Daoy (cell line): Measurements from ENCODE around the gene EVA1A. TPM values are rescaled to one million over a fixed set of nuclear protein-coding genes. Genes with fewer than 3 reads are reported as not detected.
A peak's percentile ranks its signal among the peaks of the same experiment; 100 is the strongest.

Source experiments
- DNase-seq: peaks from one replicate; pipeline ENCODE4 v3.0.0-alpha.2; 2015; ENCODE audit warnings: low read depth
- total RNA-seq: library from RNA; depleted of rRNA; stranded (reverse); fragments of >200 nt; shearing (Covaris generic); gene quantifications from 2 replicates; pipeline ENCODE4 v1.2.3, GENCODE V29; 2014

EVA1A gene
- total RNA-seq, 1 experiment from 2014 or later = 98.7 TPM

DNA sequence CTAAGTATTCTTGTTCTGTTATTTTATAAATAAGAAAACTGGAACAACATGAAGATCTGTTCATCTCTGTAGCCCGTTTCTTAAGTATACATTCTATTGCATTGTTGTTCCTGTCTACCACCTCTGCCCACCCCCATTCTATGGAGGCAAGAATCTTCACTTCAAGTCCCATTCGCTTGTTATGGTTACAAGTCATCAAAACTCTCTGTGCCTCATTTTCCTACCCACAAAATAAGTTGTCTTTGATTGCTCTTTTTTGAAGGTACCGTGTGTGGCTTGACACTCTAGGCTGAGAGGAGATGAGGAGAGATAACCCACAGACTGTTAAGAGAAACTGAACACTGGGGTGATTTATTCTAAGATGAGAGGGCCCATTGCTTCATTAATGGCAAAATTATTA, 2.9 kb upstream of the EVA1A start:
- DNase-seq = no peak

DNA sequence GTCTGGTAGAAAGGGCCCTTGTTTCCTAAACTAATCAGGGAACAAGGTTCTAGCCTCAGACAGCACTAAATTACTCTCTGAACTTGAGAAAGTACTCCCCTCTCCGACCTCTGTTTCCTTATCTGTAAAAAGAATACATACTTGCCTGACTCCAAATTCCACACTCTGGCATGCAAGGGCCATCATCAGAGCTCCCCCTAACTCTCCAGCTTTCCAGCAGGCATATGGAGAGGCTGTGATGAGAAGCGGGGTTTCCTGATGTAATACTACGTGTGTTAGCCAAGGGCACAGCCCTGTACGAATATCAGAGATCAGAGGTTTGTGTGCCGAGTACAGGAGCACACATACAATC, 1.8 kb upstream of the EVA1A start:
- DNase-seq = no peak

DNA sequence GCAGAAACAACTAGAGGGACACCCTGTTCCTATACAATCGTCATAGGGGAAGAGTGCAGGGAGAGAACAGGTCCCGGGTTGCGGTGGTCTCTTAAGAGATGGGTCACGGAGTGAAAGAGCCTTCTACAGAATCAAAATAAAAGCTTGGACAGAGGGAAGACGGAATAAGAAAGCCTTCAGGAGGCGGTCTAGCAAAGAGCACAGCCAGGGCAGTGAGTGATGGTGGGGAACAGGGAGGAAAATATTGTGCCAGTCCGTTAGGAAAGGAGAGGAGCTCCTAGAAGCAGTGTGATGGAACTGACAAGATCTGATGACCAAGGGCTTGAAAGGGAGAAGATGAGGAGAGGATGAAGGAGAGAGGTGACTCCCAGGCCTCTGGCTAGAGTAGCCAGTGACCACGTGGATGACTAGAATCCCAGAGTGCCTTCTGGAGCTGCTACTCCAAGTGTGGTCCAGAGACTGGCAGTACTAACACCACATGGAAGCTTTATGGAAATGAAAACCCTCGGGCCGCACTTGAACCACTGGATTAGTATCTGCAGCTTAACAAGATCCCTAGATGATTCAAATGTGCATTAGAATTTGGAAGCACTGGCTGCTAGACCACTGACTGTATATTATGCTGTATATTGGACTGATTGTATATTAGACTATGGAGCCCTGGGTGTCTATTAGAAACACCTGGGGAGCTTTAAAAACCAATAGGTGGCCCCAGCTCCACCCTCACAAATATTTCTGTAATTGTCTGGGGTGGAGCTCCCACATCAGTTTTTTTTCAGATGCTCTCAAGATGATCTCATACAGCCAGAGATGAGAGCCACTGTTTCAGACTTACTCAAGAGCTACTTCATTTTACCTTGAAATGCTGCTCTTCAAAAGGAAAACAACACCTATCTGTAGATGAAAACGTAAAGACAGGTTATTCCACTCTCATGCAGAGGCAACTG, 1.1 kb upstream of the EVA1A start:
- DNase-seq = peak; percentile 54

DNA sequence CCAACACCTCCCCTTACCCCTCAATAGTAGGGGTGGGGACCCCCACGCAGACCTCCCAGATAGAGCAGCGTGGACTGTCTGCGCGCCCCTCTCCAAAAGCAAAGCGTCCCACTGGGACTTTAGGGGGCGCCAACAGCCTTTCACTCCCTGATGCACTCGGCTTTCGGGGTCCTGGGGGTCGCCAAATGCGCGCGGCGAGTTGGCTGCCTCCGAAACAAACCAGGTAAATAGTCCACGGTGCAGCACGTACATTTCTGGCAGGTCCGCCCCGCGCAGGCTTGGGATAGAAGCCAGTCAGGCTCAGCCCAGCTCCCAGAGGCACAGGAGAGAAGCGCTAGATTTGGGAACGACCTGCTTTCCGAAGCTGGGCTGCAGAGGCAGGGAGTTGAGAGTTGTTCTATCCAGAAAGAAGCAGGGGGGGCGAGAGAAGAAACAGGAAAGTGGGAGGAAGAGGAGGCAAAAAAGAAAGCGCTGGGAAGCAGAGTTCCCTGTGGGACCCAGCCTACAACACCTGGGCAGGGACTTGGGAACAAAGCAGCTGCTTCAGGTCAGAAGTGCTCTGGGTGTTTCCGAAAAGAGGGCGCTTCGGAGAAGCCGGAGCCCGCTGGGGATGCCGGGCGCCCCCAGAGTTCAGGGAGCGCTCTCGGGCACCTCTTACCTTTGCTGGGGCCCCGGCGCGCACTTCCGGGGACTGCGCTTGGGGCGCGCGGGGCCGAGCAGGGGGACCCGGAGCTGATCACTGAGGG, 544 bp downstream of the EVA1A start:
- peak; percentile 53 for DNase-seq

DNA sequence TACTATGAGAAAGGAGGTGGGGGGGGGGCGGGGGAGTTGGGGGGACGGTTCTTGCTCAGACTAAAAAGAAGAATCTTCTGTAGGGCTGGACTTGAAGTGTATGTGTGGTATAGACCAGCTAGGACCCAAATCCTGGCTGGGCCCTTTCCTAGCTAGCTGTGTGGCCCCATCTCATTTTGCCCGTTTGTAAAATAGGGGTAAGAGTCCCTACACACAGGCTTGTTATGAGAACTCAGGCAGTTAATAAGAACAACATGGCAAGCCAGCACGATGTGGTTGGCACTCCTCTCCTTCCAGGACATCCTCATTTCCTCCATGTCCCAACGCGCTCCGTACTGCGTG, 1.1 kb downstream of the EVA1A start:
- DNase-seq = no peak

DNA sequence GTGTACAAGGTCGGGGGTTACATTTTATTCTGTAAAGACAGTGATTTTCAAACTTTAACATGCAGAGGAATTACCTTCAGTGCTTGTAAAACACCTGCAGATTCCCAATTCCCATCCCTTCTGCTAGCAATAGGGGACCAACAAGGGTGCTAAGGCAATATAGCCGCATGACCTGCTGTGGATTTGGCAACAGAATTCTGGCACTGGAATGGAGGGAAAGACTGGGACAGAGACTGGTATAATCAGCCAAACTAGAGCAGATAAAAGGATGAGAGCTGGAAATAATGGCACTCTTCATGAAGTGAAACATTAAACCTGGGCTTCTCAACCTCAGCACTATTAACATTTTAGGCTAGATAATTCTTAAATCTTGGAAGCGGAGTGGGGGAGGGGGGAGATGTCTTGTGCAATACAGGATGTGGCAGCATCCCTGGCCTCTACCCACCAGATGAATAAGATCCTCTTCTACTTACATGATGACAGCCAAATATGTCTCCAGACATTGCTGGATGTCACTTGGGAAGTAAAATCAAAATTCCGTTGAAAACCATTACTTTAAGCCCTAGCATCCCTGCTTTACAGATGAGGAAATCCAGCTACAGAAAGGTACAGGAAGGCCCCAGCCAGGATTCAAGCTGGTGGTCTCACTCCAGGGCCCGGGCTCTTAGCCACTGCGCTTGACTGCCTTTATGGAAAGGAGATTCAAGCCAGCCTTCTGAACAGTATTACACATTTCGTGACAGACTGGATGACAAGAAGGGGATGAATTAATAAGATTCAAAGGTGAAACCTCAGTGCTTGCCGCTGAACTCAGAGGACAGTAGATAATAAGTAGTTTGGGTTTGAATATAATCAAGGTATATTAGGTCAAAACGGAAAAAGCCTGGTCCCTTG, 1.7 kb downstream of the EVA1A start:
- DNase-seq = no peak

DNA sequence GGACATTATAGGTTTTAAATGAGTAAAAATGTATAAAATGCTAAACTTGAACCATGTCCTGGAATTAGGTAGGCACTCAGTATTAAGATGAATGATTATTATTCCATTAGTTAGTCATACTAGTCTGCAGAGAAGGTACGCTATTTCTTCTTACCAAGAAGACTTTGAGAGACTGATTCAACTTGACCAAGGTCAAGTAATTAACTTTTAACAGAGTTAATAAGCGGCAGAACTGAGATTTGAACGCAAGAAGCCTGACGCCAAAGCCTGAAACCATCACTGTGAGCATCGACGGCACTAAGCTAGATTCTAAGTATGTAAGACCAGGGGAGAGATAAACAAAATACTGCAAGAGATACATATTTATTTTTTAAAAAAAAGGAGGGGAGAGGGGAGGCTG, 2.6 kb downstream of the EVA1A start:
- no peak for DNase-seq

DNA sequence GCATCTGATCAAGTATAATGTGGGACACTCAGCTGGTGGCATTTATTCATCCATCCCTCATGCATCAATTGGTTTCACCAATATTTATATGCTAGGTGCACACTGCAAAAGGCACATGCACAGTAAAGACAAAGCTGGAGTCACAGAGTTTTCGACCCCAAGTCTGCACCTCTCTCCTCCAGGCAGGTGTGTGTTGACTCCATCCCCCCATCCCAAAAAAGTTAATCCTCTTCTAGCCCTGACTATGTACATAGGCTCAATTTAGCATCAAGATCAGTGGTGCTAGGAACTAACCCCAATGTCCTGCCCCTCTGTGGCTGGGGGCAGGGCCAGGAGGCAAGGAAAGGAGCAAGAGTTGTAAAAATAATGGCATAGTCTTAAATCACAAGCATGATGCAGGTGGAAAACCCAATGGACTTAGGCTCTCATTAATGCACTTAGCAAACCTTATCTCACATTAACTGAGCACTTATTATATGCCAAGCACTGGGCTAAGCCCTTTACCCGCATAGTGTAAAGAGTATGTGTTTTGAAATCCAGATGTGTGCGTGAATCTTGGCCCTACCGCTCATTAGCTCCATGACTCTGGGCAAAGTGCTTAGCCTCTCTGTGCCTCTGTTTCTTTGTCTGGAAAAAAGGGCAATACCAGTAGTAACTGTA, 3.1 kb downstream of the EVA1A start:
- DNase-seq = no peak

DNA sequence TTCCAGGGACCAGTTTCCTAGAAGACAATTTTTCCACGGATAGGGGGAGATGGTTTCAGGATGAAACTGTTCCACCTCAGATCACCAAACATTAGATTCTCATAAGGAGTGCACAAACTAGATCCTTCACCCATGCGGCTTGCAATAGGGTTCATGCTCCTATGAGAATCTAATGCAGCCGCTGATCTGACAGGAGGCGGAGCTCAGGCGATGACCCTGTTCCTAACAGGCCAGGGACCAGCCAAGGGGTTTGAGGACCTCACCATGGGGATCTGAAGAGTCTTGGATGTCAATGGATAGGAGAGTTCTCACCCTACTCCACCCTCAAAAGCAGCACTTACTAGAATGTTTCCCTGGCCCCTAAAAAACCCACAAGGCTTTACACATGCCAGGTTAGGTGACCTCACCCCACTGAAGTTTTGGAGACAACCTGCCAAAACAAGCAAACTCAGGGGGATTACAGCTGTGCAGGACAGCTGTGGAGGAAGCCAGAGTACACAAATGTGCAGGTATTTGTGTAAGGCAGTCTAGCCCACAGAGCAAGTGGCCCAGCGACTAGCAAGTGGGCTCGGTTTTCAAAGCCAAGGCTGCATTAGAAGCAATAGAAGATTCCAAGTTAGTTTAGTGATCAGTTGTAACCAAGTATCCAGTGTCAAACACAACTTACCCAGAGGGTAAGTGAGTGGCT, 3.9 kb downstream of the EVA1A start:
- peak; percentile 61 for DNase-seq

DNA sequence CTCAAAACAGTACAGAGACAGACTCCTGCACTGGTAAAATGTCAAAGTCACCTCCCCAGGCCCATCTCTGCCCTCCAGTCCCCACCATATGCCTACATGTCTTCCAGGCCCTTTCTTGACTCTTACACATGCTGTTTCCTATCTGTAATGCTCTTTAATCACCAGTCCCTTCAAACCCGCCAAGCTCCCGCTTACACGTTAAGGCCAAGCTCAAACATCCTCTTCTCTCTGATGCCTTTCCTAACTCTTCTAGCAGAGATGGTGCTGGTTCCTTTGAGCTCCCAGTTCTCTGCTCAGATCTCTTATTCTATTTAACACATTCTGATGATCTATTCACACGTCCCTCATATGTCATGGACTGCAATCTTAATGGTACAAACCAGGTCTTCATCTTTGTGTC, 5.0 kb downstream of the EVA1A start:
- DNase-seq = no peak

DNA sequence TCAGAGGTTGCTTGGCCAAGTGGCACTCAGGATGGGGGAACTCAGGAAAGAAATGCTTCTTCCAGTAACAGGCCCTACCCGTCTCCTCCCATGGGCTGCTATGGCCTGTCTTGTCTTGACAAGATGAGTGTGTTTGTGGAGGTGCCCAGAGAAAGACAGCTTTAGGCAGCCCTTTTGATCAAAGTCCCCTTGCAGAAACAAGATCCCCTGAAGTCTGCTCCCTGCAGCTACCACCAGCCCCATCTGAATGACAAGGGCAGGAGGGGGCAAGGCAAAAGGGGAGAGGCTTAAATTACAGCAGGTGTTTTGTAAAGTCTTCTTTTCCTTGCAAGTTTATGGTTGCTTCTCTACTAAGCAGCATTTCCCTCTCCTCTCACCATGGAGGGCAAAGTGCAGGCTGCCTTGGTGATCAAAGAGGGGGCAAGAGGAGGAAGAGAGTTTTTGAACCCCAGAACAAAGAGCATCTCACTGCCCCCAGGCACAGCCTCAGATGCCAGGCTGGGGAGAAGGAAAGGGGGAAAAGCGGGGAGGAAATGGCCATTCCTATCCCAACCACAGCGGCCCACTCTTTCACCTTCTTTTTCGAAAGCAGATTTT, 6.7 kb downstream of the EVA1A start:
- DNase-seq = no peak

DNA sequence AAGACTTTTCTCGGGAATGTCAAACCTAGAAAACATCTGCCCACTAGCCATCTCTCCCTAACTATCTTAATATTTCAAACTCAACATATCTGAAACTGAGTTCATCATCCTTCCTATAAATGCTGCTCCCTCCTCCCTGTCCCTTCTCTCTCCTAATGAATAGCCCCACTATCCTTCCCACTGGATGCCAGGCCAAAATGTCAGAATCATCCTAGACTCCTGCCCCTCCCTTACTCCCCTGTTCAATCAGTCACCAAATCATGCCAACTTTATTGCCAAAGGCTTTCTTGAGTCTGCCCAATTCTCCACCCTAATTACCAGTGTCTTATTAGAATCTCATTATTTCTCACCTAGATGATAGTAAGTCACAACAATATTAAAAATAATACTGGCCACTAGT, 8.5 kb downstream of the EVA1A start:
- no peak for DNase-seq

DNA sequence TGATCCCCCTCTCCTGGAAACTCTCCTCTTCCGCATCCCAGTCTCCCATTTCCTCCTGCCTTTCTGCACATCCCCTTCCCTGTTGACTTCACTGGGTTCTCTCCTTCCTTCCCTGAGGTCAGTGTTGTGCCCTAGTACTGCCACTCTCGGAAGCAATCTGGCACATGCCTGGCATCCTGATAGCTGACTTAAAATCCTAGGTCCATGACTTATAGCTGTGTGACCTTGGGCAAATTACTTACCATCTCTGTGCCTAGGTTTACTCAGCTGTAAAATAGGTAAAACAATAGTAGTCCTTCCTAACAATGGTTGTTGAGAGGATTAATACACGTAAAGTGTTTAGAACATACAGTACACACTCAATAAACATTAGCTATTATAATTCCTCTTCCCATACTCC, 9.3 kb downstream of the EVA1A start:
- no peak for DNase-seq

DNA sequence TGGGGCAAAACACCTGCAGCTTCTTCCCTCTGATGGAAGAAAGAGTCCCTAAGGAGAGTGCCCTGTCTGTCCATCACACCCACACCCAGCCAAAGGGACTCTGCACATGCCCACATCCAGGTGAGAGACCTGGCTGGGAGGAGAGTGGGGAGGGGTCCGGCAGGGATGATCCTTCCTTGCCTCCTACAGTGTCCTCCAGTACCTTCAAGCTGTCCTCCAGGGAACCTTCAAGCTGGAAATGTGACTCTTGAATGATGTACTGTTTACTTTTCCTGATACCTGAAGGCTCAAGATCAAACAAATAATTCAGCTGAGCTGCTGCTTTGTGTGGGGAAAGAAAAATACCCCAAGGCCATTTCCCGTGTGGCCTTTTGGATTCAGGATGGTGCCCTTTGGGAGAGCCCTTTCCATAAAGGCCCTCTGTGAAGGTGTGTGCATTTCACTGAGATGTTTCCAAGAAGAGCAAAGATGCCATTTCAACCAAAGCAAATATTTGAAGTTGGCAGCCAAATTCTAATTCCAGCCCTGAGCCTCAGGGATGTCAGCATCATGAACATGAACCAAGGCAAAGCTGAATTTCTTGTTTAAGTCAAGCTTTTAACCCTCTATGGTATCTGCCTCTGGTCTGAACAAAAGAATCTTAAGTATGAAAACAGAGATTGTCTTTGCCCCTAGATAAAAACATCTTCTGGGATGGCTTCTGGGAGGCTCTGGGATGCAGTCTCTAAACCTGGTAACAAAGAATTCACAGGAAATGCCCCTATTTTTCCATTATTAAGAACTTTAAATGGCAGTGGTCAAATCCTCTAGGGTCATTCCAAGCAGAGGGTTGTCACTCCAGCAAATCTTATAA, 11.1 kb downstream of the EVA1A start:
- no peak for DNase-seq

DNA sequence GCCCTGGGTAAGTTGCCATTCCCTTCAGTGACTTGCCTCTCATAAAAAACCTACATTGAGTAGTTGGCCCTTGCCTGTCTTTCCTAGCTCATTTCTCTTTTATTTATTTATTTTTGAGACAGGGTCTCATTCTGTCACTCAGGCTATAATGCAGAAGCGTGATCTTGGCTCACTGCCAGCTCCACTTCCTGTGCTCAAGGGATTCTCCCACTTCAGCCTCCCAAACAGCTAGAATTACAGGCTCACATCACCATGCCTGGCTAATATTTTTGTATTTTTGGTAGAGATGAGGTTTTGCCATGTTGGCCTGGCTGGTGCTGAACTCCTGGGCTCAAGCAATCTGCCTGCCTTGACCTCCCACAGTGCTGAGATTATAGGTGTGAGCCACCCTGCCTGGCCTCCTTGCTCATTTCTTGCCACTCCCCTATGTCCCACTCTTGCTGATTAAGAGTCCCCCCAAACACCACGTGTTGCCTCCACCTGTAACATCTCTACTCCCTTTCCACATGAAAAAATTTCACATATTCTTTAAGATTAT, 12.6 kb downstream of the EVA1A start:
- peak; percentile 60 for DNase-seq

DNA sequence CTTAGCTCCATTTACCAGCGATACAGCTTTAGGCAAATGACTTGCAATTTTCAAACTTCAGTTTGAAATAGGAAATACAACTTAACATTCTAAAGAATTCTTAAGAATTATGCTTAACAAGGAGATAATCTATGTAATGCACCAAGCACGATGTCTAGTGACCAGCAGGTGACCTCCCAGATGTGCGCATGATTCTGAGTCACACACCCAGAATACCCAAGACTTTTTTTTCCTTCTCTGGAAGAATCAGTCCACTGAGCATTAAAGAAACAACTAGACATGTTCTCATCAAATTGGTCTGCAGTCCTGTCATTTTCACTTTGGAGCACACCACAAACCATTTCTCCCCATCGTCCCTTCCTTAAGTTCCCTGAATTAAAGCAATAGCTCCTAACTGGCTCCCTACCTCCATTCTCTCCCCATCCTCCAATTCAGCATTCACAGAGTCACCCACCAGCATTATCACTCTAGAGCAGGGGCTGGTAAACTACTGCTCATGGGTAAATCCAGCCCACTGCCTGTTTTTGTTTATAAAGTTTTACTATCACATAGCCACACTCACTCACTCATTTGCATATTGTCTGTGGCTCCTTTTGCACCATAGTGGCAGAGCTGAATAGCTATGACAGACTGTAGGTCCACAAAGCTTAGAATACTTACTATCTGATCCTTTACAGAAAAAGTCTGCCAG, 13.2 kb downstream of the EVA1A start:
- DNase-seq = peak; percentile 63

DNA sequence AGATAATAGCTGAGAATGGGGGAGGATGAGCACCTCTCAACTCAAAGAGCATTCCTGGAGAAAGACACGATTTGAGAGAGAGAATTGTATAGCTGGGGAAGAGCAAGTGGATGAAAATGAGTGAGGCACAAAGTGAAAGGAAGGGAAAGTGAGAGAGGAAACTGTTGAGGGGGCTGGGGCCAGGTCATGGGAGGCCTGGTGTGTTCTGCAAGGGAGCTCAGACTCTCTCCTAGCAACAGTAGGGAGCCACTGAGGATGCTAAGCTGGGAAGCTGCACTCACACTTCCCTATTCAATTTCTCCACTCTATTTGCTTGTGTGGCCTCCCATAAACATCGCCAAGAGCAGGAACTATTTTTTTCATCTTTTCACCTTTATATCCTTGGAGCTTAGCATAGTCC, 14.8 kb downstream of the EVA1A start:
- no peak for DNase-seq

DNA sequence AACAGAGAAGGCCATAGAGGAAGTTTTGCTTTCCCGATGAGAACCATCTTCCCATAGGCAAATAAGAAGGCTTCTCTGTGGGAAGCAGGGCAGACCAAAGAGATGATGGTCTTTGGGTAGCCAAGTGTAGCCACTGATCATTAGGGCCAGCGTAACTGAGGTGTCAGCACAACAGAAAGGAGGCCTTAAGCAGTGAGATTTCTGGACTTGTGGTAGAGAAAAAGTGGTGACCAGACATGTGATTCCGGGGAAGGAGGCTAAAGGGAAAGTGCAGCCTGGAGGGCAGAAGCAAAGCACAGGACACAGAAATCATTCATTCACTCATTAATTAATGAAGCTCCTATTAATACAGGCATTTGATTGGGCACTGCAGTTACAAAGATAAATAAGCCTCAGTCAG, 15.4 kb downstream of the EVA1A start:
- no peak for DNase-seq

DNA sequence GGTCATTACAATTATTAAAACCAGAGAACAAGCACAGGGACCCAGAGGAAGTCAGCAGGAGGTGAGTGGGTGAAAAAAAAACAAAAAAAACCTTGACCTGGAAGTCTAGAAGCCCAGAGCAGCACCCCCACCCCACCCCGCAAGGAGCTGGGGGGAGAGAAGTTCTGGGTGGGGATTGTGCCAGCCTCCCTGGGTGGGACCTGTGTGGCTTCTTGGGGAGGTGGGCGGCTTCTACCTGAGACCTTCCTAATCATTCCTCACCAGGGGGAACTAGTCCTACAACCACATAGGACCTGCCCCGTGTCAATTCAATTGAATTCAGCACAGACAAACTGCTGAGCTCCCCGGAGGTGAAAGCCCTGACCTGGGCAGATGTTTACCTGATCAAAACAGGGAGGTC, 17.3 kb downstream of the EVA1A start:
- no peak for DNase-seq
